Measurements from ENCODE around the gene RAD51. TPM values are rescaled to one million over a fixed set of nuclear protein-coding genes. Genes with fewer than 3 reads are reported as not detected.
"Not testable (repeated sequence)": the region's sequence is repeated elsewhere in the genome, so short reads cannot be mapped to it uniquely, and the experiment has no call there.

The RAD51 gene
- total RNA-seq (2014; rRNA removed; shearing (Covaris generic)) = 13.6 and 15.7 TPM in 2 replicates

GRCh38 chr15:40694688-40695468 lies at the start of gene RAD51:
Gene RAD51 (plus strand): TSS chr15:40695174. CDS start chr15:40698759, 3,585 bp downstream.
- peak; percentile 84 for DNase-seq (ENCODE audit: low spot score)

GRCh38 chr15:40647523-40647922 lies 47.5 kb upstream of the RAD51 start:
- no peak for DNase-seq (ENCODE audit: low spot score)

- DNase-seq (ENCODE audit: low spot score) = no peak
Measured at GRCh38 chr15:40650479-40650878, 44.5 kb upstream of the RAD51 start.

GRCh38 chr15:40660686-40661085 lies 34.3 kb upstream of the RAD51 start:
- no peak for DNase-seq (ENCODE audit: low spot score)

- DNase-seq (ENCODE audit: low spot score) = no peak
Measured at GRCh38 chr15:40664909-40665308, 30.1 kb upstream of the RAD51 start.

GRCh38 chr15:40676290-40676689 lies 18.7 kb upstream of the RAD51 start:
- DNase-seq (ENCODE audit: low spot score) = not testable (repeated sequence)

GRCh38 chr15:40676906-40677305 lies 18.1 kb upstream of the RAD51 start:
- DNase-seq (ENCODE audit: low spot score) = not testable (repeated sequence)

- DNase-seq (ENCODE audit: low spot score) = no peak
Measured at GRCh38 chr15:40680151-40680550, 14.8 kb upstream of the RAD51 start.

GRCh38 chr15:40680959-40681358 lies 14.0 kb upstream of the RAD51 start:
- not testable (repeated sequence) for DNase-seq (ENCODE audit: low spot score)

- DNase-seq (ENCODE audit: low spot score) = no peak
Measured at GRCh38 chr15:40684381-40684780, 10.6 kb upstream of the RAD51 start.

GRCh38 chr15:40685376-40685775 lies 9.6 kb upstream of the RAD51 start:
- no peak for DNase-seq (ENCODE audit: low spot score)

GRCh38 chr15:40688932-40689799 lies 5.8 kb upstream of the RAD51 start:
- no peak for DNase-seq (ENCODE audit: low spot score)

- DNase-seq (ENCODE audit: low spot score) = no peak
Measured at GRCh38 chr15:40691737-40692136, 3.2 kb upstream of the RAD51 start.

- DNase-seq (ENCODE audit: low spot score) = no peak
Measured at GRCh38 chr15:40693904-40694687, 878 bp upstream of the RAD51 start.

GRCh38 chr15:40695469-40695890 lies 506 bp downstream of the RAD51 start:
- peak; percentile 13 for DNase-seq (ENCODE audit: low spot score)

- DNase-seq (ENCODE audit: low spot score) = no peak
Measured at GRCh38 chr15:40696228-40696627, 1.3 kb downstream of the RAD51 start.

GRCh38 chr15:40697916-40698315 lies 2.9 kb downstream of the RAD51 start:
- no peak for DNase-seq (ENCODE audit: low spot score)

GRCh38 chr15:40702077-40702476 lies 7.1 kb downstream of the RAD51 start:
- DNase-seq (ENCODE audit: low spot score) = no peak

GRCh38 chr15:40706121-40706520 lies 11.1 kb downstream of the RAD51 start:
- DNase-seq (ENCODE audit: low spot score) = no peak

- no peak for DNase-seq (ENCODE audit: low spot score)
Measured at GRCh38 chr15:40714144-40714543, 19.2 kb downstream of the RAD51 start.

GRCh38 chr15:40716165-40716564 lies 21.2 kb downstream of the RAD51 start:
- no peak for DNase-seq (ENCODE audit: low spot score)

- DNase-seq (ENCODE audit: low spot score) = no peak
Measured at GRCh38 chr15:40721701-40722100, 26.7 kb downstream of the RAD51 start.

Measured in A172 (cell line).